Mononuclear cell (primary cell): ENCODE results near the gene FAHD2B. TPM values are rescaled to one million over a fixed set of nuclear protein-coding genes. Genes with fewer than 3 reads are reported as not detected.
"Not testable (repeated sequence)": the region's sequence is repeated elsewhere in the genome, so short reads cannot be mapped to it uniquely, and the experiment has no call there.

Experiments used
- H3K27me3 ChIP-seq: 2 replicates; pipeline ENCODE4 v1.6.0; 2011; ENCODE audit warnings: low read length, control low read depth; ENCODE audit not compliant: insufficient read depth
- H3K4me1 ChIP-seq: 2 replicates; pipeline ENCODE4 v1.5.1; 2011; ENCODE audit warnings: mild to moderate bottlenecking, low read length, control low read depth; ENCODE audit not compliant: insufficient read depth
- H3K4me3 ChIP-seq: 2 replicates; pipeline ENCODE4 v1.5.1; 2011; ENCODE audit warnings: mild to moderate bottlenecking, low read length, moderate library complexity
- H3K9me3 ChIP-seq: 2 replicates; pipeline ENCODE4 v1.5.1; 2011; ENCODE audit warnings: low read depth, mild to moderate bottlenecking, control low read depth, low read length
- total RNA-seq: library from RNA; depleted of rRNA; stranded (reverse); fragments of >200 nt; gene quantifications from one replicate; pipeline ENCODE4 v1.2.3, GENCODE V29; 2012

FAHD2B gene
- total RNA-seq, 1 donor, result 3.1 TPM

DNA sequence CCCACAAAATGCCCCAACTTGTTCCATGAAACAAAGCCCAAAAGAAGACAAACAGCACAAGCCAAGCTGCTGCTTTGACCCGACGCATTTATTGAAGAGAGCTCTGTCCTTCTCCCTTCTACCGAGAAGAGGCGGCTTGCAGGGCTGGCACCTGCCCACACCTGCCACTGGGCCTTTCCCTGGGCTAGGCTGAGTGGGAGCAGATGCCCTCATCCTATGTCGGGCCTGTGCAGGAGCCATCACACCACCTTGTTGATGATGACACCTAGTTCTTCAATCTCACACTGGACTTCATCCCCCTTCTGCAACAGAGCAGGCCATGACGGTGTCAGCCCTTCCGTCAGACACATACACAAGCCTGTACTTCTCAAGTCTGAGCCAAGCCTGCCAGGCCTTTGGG lies 11.2 kb downstream of the FAHD2B start:
- H3K9me3 ChIP-seq, H3K27me3 ChIP-seq, H3K4me1 ChIP-seq, H3K4me3 ChIP-seq: not testable (repeated sequence)

DNA sequence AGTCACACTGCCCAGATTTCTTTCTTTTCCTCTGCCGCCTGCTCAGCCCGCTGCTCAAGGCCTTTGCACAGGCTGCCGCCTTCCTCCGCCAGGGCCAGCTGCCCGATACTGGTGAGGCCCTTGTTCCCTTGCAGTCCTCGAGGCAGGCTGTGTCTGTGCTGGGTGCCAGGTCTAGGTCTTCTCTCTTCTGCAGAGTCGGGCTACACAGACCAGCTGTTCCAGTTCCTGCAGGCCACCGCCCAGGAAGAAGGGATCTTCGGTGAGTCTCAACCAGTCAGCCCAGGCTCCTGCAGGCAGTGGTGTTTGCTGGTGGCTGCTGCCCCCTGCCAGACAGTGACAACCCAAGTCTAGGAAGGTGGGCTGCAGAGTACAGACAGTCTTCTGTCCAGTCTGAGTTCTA lies 12.5 kb downstream of the FAHD2B start:
- not testable (repeated sequence) for H3K9me3 ChIP-seq, H3K27me3 ChIP-seq, H3K4me3 ChIP-seq, H3K4me1 ChIP-seq

DNA sequence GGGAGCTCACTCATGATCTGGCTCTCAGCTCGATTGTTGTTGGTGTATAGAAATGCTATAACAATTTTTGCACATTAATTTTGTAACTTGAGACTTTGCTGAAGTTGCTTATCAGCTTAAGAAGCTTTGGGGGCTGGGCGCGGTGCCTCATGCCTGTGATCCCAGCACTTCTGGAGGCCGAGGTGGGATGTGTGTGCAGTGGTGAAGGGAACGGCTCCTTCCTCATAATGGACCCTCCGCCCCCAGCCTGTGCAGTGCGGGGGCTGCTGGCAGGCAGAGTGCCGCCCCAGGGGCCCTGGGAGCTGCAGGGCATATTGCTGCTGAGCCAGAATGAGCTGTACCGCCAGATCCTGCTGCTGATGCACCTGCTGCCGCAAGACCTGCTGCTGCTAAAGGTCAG lies 13.8 kb downstream of the FAHD2B start:
- H3K4me1 ChIP-seq, H3K4me3 ChIP-seq, H3K27me3 ChIP-seq, H3K9me3 ChIP-seq: not testable (repeated sequence)

DNA sequence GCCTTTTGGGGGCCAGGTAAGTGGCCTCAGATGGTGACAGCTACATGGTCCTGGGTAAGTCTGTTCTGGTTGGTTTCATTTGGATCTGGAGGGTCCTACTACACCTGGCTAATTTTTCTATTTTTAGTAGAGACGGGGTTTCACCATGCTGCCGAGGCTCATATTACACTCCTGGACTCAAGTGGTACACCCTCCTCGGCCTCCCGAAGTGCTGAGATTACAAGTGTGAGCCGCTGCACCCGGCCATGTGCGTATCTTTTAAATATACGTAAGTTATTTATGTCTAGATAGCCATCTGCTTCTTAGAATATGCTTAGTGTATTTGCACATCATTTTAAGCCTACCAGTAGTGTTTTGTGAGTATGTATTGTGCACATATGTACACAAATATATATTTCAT lies 17.5 kb downstream of the FAHD2B start:
- H3K27me3 ChIP-seq, H3K4me3 ChIP-seq, H3K4me1 ChIP-seq, H3K9me3 ChIP-seq: not testable (repeated sequence)

DNA sequence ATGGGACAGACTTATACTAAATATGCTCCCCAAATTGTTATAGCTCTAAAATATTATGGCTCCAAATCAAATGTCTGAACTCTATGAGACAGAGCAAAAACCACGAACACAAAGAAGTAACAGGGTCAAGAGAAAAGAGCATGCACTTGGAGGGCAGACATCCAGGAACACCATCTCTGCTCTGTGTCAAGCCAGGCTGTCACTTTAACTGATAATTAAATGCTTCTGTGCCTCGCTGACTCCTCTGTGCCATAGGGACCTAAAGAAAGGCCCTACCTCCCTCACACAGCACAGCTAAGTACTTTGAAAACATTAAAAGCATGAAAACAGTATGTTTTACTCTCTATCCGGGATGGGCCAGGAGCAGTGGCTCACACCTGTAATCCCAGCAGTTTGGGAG lies 23.8 kb downstream of the FAHD2B start:
- not testable (repeated sequence) for H3K27me3 ChIP-seq, H3K4me1 ChIP-seq, H3K4me3 ChIP-seq, H3K9me3 ChIP-seq

DNA sequence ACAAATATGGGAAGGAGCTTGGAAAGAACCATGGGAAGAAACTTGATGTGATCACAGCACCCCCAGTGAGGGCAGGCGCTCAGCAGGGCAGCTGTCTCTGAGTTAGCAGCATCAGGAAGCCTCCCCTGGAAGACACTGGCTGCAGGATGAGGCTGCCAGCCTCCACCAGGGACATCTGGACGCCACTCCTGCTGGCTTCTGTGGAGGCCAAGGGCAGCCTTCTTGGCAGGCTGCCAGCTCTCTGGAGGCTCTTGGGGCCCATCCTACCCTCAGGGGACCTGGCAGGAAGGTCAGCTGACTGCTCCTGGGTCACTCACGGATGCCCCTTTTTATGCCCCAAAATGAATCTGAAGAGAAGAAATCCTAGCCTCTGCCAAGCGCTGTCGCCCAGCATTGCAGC lies 26.0 kb downstream of the FAHD2B start:
- H3K4me1 ChIP-seq, H3K27me3 ChIP-seq, H3K4me3 ChIP-seq, H3K9me3 ChIP-seq: not testable (repeated sequence)

DNA sequence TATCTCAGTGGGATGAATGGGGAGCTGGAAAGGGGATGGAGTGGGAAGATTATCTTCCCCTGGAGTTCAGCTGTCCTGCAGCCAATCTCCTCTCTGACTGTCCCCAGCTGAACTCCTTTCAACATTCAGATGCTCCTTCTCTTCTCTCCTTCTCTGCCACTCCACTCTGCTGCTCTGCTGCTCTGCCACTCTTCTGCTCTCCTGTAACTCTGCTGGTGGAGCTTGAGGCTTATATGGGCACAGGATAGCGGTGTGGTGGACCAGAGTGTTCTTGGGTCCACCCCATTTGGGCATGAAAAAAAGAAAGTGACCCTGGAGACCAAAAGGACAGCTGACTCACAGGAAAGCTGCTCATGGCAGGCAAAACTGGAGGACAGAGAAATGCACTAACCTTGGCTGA lies 26.6 kb downstream of the FAHD2B start:
- H3K4me3 ChIP-seq, result no peak overlapping the region
- peaks cover 2% of the 10 kb centered on the region for H3K27me3 ChIP-seq
- no peaks in the 10 kb centered on the region for H3K4me1 ChIP-seq
- no peaks in the 10 kb centered on the region for H3K9me3 ChIP-seq

DNA sequence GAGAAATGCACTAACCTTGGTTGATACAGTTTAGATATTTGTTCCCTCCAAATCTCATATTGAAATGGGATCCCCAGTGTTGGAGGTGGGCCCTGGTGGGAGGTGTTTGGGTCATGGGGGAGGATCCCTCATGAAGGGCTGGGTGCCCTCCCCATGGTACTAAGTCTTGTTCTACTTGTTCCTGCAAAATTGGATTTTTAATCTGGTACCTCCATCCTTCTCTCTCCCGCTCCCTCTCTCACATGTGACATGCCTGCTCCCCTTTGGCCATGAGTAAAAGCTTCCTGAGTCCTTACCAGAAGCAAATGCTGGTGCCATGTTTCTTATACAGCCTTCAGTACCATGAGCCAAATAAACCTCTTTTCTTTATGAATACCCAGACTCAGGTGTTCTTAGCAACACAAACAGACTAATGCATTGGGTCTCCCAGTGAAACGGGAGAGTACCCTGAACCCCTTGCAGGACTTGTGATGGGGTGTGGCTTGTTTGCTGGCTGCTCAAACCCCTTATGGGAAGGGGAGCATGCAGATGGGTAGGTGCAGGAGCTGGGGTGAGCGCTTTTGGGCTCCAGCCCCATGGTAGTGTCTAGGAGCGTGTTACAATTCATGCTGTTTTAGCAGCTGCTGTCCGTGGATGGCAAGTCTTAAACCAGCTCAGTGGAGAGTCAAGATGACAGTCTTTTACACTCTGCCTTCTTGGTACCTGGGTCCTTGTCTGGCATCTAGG lies 27.2 kb downstream of the FAHD2B start:
- no peak overlapping the region for H3K4me3 ChIP-seq
- H3K9me3 ChIP-seq, result no peaks in the 10 kb centered on the region
- no peaks in the 10 kb centered on the region for H3K4me1 ChIP-seq
- H3K27me3 ChIP-seq, result peaks cover 2% of the 10 kb centered on the region

DNA sequence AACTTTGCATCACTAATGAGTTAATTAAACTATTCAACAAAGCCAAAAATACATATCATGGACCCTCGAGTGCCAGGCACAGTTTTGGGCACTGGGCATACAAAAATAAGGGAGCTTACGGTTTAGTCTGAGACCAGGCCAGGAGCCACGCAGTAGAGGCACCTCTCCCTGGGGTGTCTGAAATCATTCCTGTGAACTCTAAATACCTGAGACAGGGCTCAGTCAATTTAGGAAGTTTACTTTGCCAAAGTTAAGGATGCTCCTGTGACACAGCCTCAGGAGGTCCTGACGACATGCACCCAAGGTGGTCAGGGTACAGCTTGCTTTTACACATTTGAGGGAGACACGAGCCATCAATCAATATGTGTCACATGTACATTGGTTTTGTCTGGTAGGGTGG lies 28.7 kb downstream of the FAHD2B start:
- not testable (repeated sequence) for H3K4me1 ChIP-seq, H3K27me3 ChIP-seq, H3K4me3 ChIP-seq, H3K9me3 ChIP-seq

DNA sequence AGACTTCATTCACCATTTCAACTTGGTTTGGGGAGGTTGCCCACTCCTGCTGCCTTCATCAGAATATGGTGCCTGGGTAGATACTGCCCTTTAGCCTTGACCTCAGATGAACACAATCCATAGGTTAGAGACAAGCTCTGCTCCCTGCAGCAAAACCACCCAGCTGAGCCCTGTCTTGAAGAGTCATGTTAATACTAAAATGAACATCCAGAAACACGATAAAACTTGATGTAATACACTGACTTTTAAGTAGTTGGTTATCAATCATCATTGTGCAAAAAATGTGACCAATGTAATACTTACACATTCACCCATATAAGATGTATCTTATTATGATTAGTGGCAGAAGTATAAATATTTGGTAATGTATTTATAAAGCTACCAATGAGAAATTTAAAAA lies 32.7 kb downstream of the FAHD2B start:
- H3K9me3 ChIP-seq, H3K4me1 ChIP-seq, H3K4me3 ChIP-seq: not testable (repeated sequence)

DNA sequence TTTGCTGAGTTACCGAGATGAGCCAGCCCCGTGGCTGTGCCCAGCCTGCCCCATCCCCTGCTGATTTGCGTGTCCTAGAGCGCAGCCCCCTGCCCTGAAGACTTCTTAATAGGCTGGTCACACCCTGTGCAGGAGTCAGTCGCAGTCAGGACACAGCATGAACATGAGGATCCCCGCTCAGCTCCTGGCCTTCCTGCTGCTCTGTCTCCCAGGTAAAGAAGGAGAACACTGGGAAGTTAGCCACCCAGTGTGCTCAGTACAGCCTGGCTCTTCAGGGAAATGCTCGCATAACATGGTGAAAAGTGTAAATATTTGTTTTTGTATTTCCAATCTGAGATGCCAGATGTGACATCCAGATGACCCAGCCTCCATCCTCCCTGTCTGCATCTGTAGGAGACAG lies 34.9 kb downstream of the FAHD2B start:
- H3K4me1 ChIP-seq, H3K4me3 ChIP-seq, H3K9me3 ChIP-seq, H3K27me3 ChIP-seq: not testable (repeated sequence)

More for the DNA sequence above, 32.7 kb downstream of the FAHD2B start:
- H3K27me3 ChIP-seq, result not testable (repeated sequence)

DNA sequence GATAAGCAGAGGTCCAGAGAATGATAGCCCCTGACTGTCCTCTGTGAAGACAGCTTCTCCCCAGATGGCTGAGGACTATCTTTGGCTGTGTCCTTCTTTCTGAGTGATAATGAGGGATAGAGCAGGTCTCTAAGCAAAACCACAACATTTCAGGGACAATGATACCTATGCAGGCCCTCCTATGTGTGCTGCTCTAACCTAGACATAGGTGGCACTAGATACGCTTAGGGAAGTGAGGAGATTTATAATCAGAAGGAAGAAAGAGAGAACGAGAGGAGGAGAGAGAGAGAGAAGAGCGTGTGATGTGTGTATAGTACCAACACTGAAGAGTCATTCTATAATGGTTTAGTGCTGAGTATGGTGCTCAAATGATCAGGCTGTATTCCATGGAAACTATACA lies 38.5 kb downstream of the FAHD2B start:
- not testable (repeated sequence) for H3K9me3 ChIP-seq, H3K4me1 ChIP-seq, H3K27me3 ChIP-seq, H3K4me3 ChIP-seq

DNA sequence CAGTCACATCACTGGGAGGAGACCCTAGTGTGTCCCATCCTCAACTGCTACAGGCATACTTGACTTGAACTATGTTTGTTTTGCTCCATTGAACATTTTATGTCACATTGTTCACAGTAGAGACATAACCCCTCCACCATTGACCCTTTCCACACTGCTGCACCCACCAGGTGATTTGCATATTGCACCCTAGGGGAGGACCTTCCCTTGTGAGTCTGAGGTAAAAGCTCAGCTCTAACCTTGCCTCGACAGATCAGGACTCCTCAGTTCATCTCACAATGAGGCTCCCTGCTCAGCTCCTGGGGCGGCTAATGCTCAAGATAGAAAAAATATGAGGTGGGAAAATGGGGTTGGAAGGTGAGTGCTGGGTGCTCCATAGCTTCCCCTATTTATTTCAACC lies 44.6 kb downstream of the FAHD2B start:
- H3K4me1 ChIP-seq, H3K4me3 ChIP-seq, H3K27me3 ChIP-seq, H3K9me3 ChIP-seq: not testable (repeated sequence)

DNA sequence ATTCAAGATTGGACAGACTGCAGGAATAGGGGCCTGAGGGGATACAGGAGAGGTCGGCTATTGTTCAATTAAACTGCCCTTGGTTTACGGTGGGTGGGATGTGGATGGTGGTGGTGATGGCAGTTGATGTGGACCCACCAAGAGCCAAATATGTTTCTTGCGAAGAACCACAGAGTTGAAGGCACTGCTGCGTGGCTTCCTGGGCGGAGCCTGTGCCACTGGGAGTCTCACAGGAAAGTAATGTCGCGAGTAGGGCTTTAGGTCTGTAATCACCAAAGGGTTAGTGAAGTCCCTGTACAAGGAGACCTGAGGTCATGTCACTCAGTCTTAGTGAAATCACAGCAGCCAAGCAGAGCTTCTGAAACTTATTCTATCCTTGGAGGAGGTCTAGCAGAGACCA lies 46.2 kb downstream of the FAHD2B start:
- not testable (repeated sequence) for H3K4me1 ChIP-seq, H3K27me3 ChIP-seq, H3K4me3 ChIP-seq, H3K9me3 ChIP-seq

DNA sequence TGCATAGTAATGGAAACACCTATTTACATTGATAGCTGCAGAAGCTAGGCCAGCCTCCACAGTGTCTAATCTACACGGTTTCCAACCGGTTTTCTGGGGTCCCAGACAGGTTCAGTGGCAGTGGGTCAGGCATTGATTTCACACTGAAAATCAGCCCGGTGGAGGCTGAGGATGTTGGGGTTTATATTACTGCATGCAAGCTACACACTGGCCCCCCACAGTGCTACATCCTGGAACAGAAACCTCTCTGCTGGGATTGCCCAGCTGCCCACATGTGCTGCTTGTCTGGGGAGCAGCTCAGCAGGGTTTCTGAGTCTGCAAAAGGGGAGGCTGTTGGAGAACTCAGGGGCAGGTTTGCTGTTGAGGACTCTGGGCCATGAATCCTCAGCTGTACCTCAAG lies 48.0 kb downstream of the FAHD2B start:
- H3K4me3 ChIP-seq, H3K27me3 ChIP-seq, H3K9me3 ChIP-seq, H3K4me1 ChIP-seq: not testable (repeated sequence)

DNA sequence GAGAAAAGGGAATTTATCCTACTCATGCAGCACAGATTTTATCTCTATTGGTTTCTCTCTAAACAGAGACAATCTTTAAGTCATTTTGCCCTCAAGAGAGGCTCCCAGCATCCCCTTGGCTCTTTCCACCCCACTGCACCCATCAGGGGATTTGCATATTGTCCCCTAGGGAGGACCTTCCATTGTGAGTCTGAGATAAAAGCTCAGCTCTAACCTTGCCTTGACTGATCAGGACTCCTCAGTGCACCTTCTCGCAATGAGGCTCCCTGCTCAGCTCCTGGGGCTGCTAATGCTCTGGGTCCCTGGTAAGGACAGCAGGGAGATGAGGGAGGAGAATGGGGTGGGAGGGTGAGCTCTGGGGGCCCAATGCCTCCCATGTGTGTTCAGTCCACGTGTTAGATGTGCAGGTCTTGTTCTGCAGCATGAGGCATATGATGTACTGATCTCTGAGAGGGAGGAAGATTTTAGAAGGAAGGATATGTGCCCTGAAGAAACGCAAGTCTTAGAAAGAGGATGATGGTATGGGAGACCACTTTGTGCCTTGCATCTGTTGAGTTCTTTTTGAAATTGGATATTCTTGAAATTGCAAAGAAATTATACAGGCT lies 48.7 kb downstream of the FAHD2B start:
- H3K27me3 ChIP-seq, H3K4me1 ChIP-seq, H3K4me3 ChIP-seq, H3K9me3 ChIP-seq: not testable (repeated sequence)
